ENCODE results near the gene SETBP1.

SETBP1 gene

GRCh38 chr18:44791520-44791919, 110.8 kb downstream of the SETBP1 start:
- Histone ChIP-seq H3K9me3 (ENCODE audit: control insufficient read depth, low read length) (no peaks in the 10 kb centered on the region), H3K36me3 (ENCODE audit: control insufficient read depth in 1 of 2, insufficient read depth in 2 of 2, low read depth in 1 of 2, low read length in 2 of 2) (no peaks in the 10 kb centered on the region), H3K18ac (ENCODE audit: low read depth in 1 of 2, low read length in 2 of 2) (peak overlapping the region in 1 of 2 experiments; percentile 12), H4K8ac (ENCODE audit: low read length) (no peak overlapping the region), H2BK15ac (ENCODE audit: low read depth, poor library complexity, severe bottlenecking) (no peak overlapping the region), H3K4me3 (ENCODE audit: insufficient read depth in 1 of 2, low read depth in 1 of 2, low read length in 2 of 2) (no peak overlapping the region), H2AFZ (ENCODE audit: low read depth, low read length) (no peak overlapping the region), H2BK5ac (ENCODE audit: low read depth, low read length, poor library complexity, severe bottlenecking) (no peak overlapping the region), H3K9ac (ENCODE audit: low read length) (peak overlapping the region; percentile 27), H4K91ac (ENCODE audit: low read length) (no peak overlapping the region), H3K4me1 (ENCODE audit: control insufficient read depth, insufficient read depth, low read depth, low read length) (peaks cover 18% of the 10 kb centered on the region), H3K14ac (ENCODE audit: low read length in 2 of 2) (no peak overlapping the region), H2BK12ac (ENCODE audit: low read length in 2 of 2) (no peak overlapping the region), H3K4ac (ENCODE audit: low read depth in 1 of 2, low read length in 2 of 2) (no peak overlapping the region), H2BK120ac (ENCODE audit: low read depth, low read length) (no peak overlapping the region), H2AK5ac (ENCODE audit: low read length, severe bottlenecking) (no peak overlapping the region), H3K23ac (ENCODE audit: low read length in 2 of 2) (no peak overlapping the region), H3K27ac (ENCODE audit: low read length, poor library complexity, severe bottlenecking) (no peak overlapping the region), H3K79me1 (replicated peaks; ENCODE audit: low read length, poor library complexity, severe bottlenecking) (peaks cover 22% of the 10 kb centered on the region), H3K4me2 (ENCODE audit: low read length, poor library complexity, severe bottlenecking) (no peak overlapping the region), H3K27me3 (ENCODE audit: control insufficient read depth in 1 of 2, insufficient read depth in 1 of 2, low read length in 2 of 2) (no peaks in the 10 kb centered on the region)
- peak; percentile 7 for DNase-seq
- WGBS, result 75% methylated on average over 8 of the region's 8 CpGs

GRCh38 chr18:44792456-44793061, 111.9 kb downstream of the SETBP1 start:
- H3K4me3 ChIP-seq (ENCODE audit: insufficient read depth in 1 of 2, low read depth in 1 of 2, low read length in 2 of 2), result no peak overlapping the region
- no peak overlapping the region for H4K91ac ChIP-seq (ENCODE audit: low read length)

GRCh38 chr18:44793194-44793593, 112.5 kb downstream of the SETBP1 start:
- Histone ChIP-seq H2BK5ac (ENCODE audit: low read depth, low read length, poor library complexity, severe bottlenecking) (no peak overlapping the region), H3K18ac (ENCODE audit: low read depth in 1 of 2, low read length in 2 of 2) (peak overlapping the region in 1 of 2 experiments; percentile 25), H2BK12ac (ENCODE audit: low read length in 2 of 2) (no peak overlapping the region), H4K91ac (ENCODE audit: low read length) (no peak overlapping the region), H2AK5ac (ENCODE audit: low read length, severe bottlenecking) (peak overlapping the region; percentile 59), H4K8ac (ENCODE audit: low read length) (no peak overlapping the region), H3K4me3 (ENCODE audit: insufficient read depth in 1 of 2, low read depth in 1 of 2, low read length in 2 of 2) (no peak overlapping the region), H3K23ac (ENCODE audit: low read length in 2 of 2) (no peak overlapping the region), H3K4me1 (ENCODE audit: control insufficient read depth, insufficient read depth, low read depth, low read length) (peaks cover 21% of the 10 kb centered on the region), H3K27me3 (ENCODE audit: control insufficient read depth in 1 of 2, insufficient read depth in 1 of 2, low read length in 2 of 2) (no peaks in the 10 kb centered on the region), H2BK15ac (ENCODE audit: low read depth, poor library complexity, severe bottlenecking) (no peak overlapping the region), H3K4me2 (ENCODE audit: low read length, poor library complexity, severe bottlenecking) (no peak overlapping the region), H2AFZ (ENCODE audit: low read depth, low read length) (no peak overlapping the region), H3K27ac (ENCODE audit: low read length, poor library complexity, severe bottlenecking) (no peak overlapping the region), H3K36me3 (ENCODE audit: control insufficient read depth in 1 of 2, insufficient read depth in 2 of 2, low read depth in 1 of 2, low read length in 2 of 2) (peaks cover 0 to 3% of the 10 kb centered on the region in 2 experiments), H3K14ac (ENCODE audit: low read length in 2 of 2) (no peak overlapping the region), H3K9me3 (ENCODE audit: control insufficient read depth, low read length) (no peaks in the 10 kb centered on the region), H3K79me1 (replicated peaks; ENCODE audit: low read length, poor library complexity, severe bottlenecking) (peaks cover 27% of the 10 kb centered on the region), H3K9ac (ENCODE audit: low read length) (no peak overlapping the region), H3K4ac (ENCODE audit: low read depth in 1 of 2, low read length in 2 of 2) (no peak overlapping the region), H2BK120ac (ENCODE audit: low read depth, low read length) (no peak overlapping the region)
- WGBS, result 96% methylated on average over 1 of the region's 2 CpGs
- DNase-seq, result no peak

More at GRCh38 chr18:44792456-44793061, 111.9 kb downstream of the SETBP1 start:
- Histone ChIP-seq H3K4me2 (ENCODE audit: low read length, poor library complexity, severe bottlenecking) (no peak overlapping the region), H2BK12ac (ENCODE audit: low read length in 2 of 2) (peak overlapping the region in 1 of 2 experiments; percentile 66), H2AFZ (ENCODE audit: low read depth, low read length) (no peak overlapping the region), H2BK15ac (ENCODE audit: low read depth, poor library complexity, severe bottlenecking) (no peak overlapping the region), H3K23ac (ENCODE audit: low read length in 2 of 2) (no peak overlapping the region), H2BK5ac (ENCODE audit: low read depth, low read length, poor library complexity, severe bottlenecking) (no peak overlapping the region), H3K79me1 (replicated peaks; ENCODE audit: low read length, poor library complexity, severe bottlenecking) (peaks cover 25% of the 10 kb centered on the region), H4K8ac (ENCODE audit: low read length) (no peak overlapping the region), H2BK120ac (ENCODE audit: low read depth, low read length) (no peak overlapping the region), H3K4ac (ENCODE audit: low read depth in 1 of 2, low read length in 2 of 2) (peak overlapping the region in 1 of 2 experiments; percentile 24), H3K18ac (ENCODE audit: low read depth in 1 of 2, low read length in 2 of 2) (peak overlapping the region in 1 of 2 experiments; percentile 75), H3K14ac (ENCODE audit: low read length in 2 of 2) (no peak overlapping the region), H3K4me1 (ENCODE audit: control insufficient read depth, insufficient read depth, low read depth, low read length) (peaks cover 21% of the 10 kb centered on the region), H3K9me3 (ENCODE audit: control insufficient read depth, low read length) (no peaks in the 10 kb centered on the region), H3K36me3 (ENCODE audit: control insufficient read depth in 1 of 2, insufficient read depth in 2 of 2, low read depth in 1 of 2, low read length in 2 of 2) (no peaks in the 10 kb centered on the region), H2AK5ac (ENCODE audit: low read length, severe bottlenecking) (peak overlapping the region; percentile 55), H3K27me3 (ENCODE audit: control insufficient read depth in 1 of 2, insufficient read depth in 1 of 2, low read length in 2 of 2) (no peaks in the 10 kb centered on the region), H3K27ac (ENCODE audit: low read length, poor library complexity, severe bottlenecking) (no peak overlapping the region), H3K9ac (ENCODE audit: low read length) (no peak overlapping the region)
- WGBS, result 38% methylated on average over 7 of the region's 8 CpGs
- DNase-seq, result peak; percentile 58

- 100% methylated on average over 1 of the region's 1 CpG for WGBS
Observed at GRCh38 chr18:44793685-44794084, 113.0 kb downstream of the SETBP1 start.

More at GRCh38 chr18:44793685-44794084, 113.0 kb downstream of the SETBP1 start:
- Histone ChIP-seq H3K14ac (ENCODE audit: low read length in 2 of 2) (no peak overlapping the region), H3K4me1 (ENCODE audit: control insufficient read depth, insufficient read depth, low read depth, low read length) (peaks cover 21% of the 10 kb centered on the region), H2BK5ac (ENCODE audit: low read depth, low read length, poor library complexity, severe bottlenecking) (no peak overlapping the region), H2BK120ac (ENCODE audit: low read depth, low read length) (no peak overlapping the region), H2AFZ (ENCODE audit: low read depth, low read length) (no peak overlapping the region), H3K79me1 (replicated peaks; ENCODE audit: low read length, poor library complexity, severe bottlenecking) (peaks cover 25% of the 10 kb centered on the region), H3K4ac (ENCODE audit: low read depth in 1 of 2, low read length in 2 of 2) (no peak overlapping the region), H3K23ac (ENCODE audit: low read length in 2 of 2) (no peak overlapping the region), H3K27ac (ENCODE audit: low read length, poor library complexity, severe bottlenecking) (no peak overlapping the region), H4K91ac (ENCODE audit: low read length) (no peak overlapping the region), H3K9ac (ENCODE audit: low read length) (no peak overlapping the region), H3K9me3 (ENCODE audit: control insufficient read depth, low read length) (no peaks in the 10 kb centered on the region), H2BK12ac (ENCODE audit: low read length in 2 of 2) (no peak overlapping the region), H3K4me2 (ENCODE audit: low read length, poor library complexity, severe bottlenecking) (no peak overlapping the region), H3K36me3 (ENCODE audit: control insufficient read depth in 1 of 2, insufficient read depth in 2 of 2, low read depth in 1 of 2, low read length in 2 of 2) (peaks cover 0 to 3% of the 10 kb centered on the region in 2 experiments), H3K4me3 (ENCODE audit: insufficient read depth in 1 of 2, low read depth in 1 of 2, low read length in 2 of 2) (no peak overlapping the region), H4K8ac (ENCODE audit: low read length) (no peak overlapping the region), H2AK5ac (ENCODE audit: low read length, severe bottlenecking) (no peak overlapping the region), H2BK15ac (ENCODE audit: low read depth, poor library complexity, severe bottlenecking) (no peak overlapping the region), H3K27me3 (ENCODE audit: control insufficient read depth in 1 of 2, insufficient read depth in 1 of 2, low read length in 2 of 2) (no peaks in the 10 kb centered on the region), H3K18ac (ENCODE audit: low read depth in 1 of 2, low read length in 2 of 2) (no peak overlapping the region)
- DNase-seq, result no peak
